ENCODE results near the gene TAS1R1. TPM values are rescaled to one million over a fixed set of nuclear protein-coding genes. Genes with fewer than 3 reads are reported as not detected.

The TAS1R1 gene
- total RNA-seq, 1 experiment from 2014 or later = not detected

- BruUV-seq (replicated peaks) = TSS peak; percentile 21
- Histone ChIP-seq H3K9me3 (ENCODE audit: control insufficient read depth, insufficient read depth, low read depth, low read length) (no peaks in the 10 kb centered on the region), H3K36me3 (ENCODE audit: control insufficient read depth, insufficient read depth, low read length) (peaks cover 4% of the 10 kb centered on the region; the same call in 1 of the 2 replicates), H3K27ac (ENCODE audit: low read length) (peak overlapping the region; percentile 79), H3K4me1 (ENCODE audit: control insufficient read depth, insufficient read depth, low read length) (peaks cover 32% of the 10 kb centered on the region), H3K27me3 (ENCODE audit: control insufficient read depth, insufficient read depth, low read length) (no peaks in the 10 kb centered on the region), H3K4me3 (ENCODE audit: low read depth in 2 of 2, low read length in 2 of 2) (no peak overlapping the region)
- CTCF ChIA-PET = no interaction called here
- ATAC-seq (no peak), DNase-seq (ENCODE audit: low read depth, low spot score) (no peak)
- TF ChIP-seq SIN3A (IDR thresholded peaks at IDR 0.05; ENCODE audit: borderline replicate concordance, insufficient read depth, low read depth, low read length) = no peak
- TF ChIP-seq POLR2AphosphoS5 (IDR thresholded peaks at IDR 0.05; ENCODE audit: low read depth, low read length) = no peak
- no peak for TF ChIP-seq TCF7L2 (IDR thresholded peaks at IDR 0.05; ENCODE audit: low read depth, low read length)
- TF ChIP-seq REST (IDR thresholded peaks at IDR 0.05; ENCODE audit: insufficient read depth in 1 of 2, low read depth in 2 of 2, low read length in 1 of 2) = no peak
- no peak for TF ChIP-seq CTCF (IDR thresholded peaks at IDR 0.05)
- in situ Hi-C loops (cut with HindIII; ENCODE audit: low pct_unique_long_range_greater_than_20kb, low sequenced_read_pairs) = no loop called here
- POLR2A ChIA-PET = no interaction called here
- intact Hi-C loops (cut with micrococcal nuclease; ENCODE audit: unreplicated experiment) = no loop called here
Observed at GRCh38 chr1:6622396-6623152, 67.5 kb downstream of the TAS1R1 start.

- ATAC-seq (no peak), DNase-seq (ENCODE audit: low read depth, low spot score) (no peak)
- H3K4me3 ChIP-seq (ENCODE audit: low read depth in 2 of 2, low read length in 2 of 2) = no peak overlapping the region; a peak in 1 of 4 replicates
- H3K27ac ChIP-seq (ENCODE audit: low read length) = peak overlapping the region; percentile 79
- H3K4me1 ChIP-seq (ENCODE audit: control insufficient read depth, insufficient read depth, low read length) = peaks cover 32% of the 10 kb centered on the region
- TF ChIP-seq SIN3A (IDR thresholded peaks at IDR 0.05; ENCODE audit: borderline replicate concordance, insufficient read depth, low read depth, low read length) (no peak), TCF7L2 (IDR thresholded peaks at IDR 0.05; ENCODE audit: low read depth, low read length) (no peak), REST (IDR thresholded peaks at IDR 0.05; ENCODE audit: insufficient read depth in 1 of 2, low read depth in 2 of 2, low read length in 1 of 2) (no peak), CTCF (IDR thresholded peaks at IDR 0.05) (no peak), POLR2AphosphoS5 (IDR thresholded peaks at IDR 0.05; ENCODE audit: low read depth, low read length) (no peak)
- intact Hi-C loops (cut with micrococcal nuclease; ENCODE audit: unreplicated experiment) (no loop called here), in situ Hi-C loops (cut with HindIII; ENCODE audit: low pct_unique_long_range_greater_than_20kb, low sequenced_read_pairs) (no loop called here)
- no TSS peak for BruUV-seq (replicated peaks)
- no peaks in the 10 kb centered on the region for H3K9me3 ChIP-seq (ENCODE audit: control insufficient read depth, insufficient read depth, low read depth, low read length)
- ChIA-PET POLR2A (no interaction called here), CTCF (interaction anchor here (1.2 kb wide), 1 partner anchor 9 kb away, joined by 3 read pairs; no protein-coding TSS in a partner anchor)
- no peaks in the 10 kb centered on the region for H3K27me3 ChIP-seq (ENCODE audit: control insufficient read depth, insufficient read depth, low read length)
- peaks cover 6% of the 10 kb centered on the region; the same call in 1 of the 2 replicates for H3K36me3 ChIP-seq (ENCODE audit: control insufficient read depth, insufficient read depth, low read length)
Observed at GRCh38 chr1:6623269-6623965, 68.3 kb downstream of the TAS1R1 start.

All from Panc1 (cell line).